CD4-positive, alpha-beta memory T cell (primary cell): Measurements from ENCODE around the gene EPS8L1. TPM values are rescaled to one million over a fixed set of nuclear protein-coding genes. Genes with fewer than 3 reads are reported as not detected.

Experiments used
- microRNA-seq: library from miRNA; unstranded; fragments of <30 nt; microRNA quantifications from one replicate; pipeline ENCODE4 v1.2.0, GENCODE V29; 2021; ENCODE audit warnings: borderline replicate concordance, borderline number of aligned reads, borderline microRNAs expressed, mixed read lengths
- polyA plus RNA-seq, 2 donors: library from polyadenylated mRNA; unstranded; fragments of 300-500 nt; fragmentation: Illumina TruSeq; gene quantifications; one replicate each; pipeline ENCODE4 v1.2.3, GENCODE V29; 2021
- total RNA-seq, 2 experiments: library from RNA; stranded (reverse); gene quantifications; one replicate each; pipeline ENCODE4 v1.2.3, GENCODE V29; 2021

EPS8L1 gene
- total and polyA plus RNA-seq, 4 experiments from 2014 or later: 0.45 to 2.2 (median 1.1) TPM

Small RNAs within 50 kb of the gene (microRNA-seq; reads per million reads assigned to microRNA genes)
- not detected for gene MIR7975

Other genes starting within 250 kb of the EPS8L1 start
- gene KIR2DS4, start 243.2 kb upstream of the EPS8L1 start, total RNA-seq: not detected
- under 1 TPM in 1 of 2 donors, not detected in 1; 0.11 TPM for gene KIR2DS4, start 243.2 kb upstream of the EPS8L1 start, polyA plus RNA-seq
- gene KIR3DL2, start 225.4 kb upstream of the EPS8L1 start, total RNA-seq: under 1 TPM in 1 of 2 experiments, not detected in 1; 0.47 TPM
- gene KIR3DL2, start 225.4 kb upstream of the EPS8L1 start, polyA plus RNA-seq: 1 to 10 TPM; 1.5 to 3.1 TPM
- under 1 TPM in 1 of 2 experiments, not detected in 1; 0.29 TPM for gene FCAR, start 201.6 kb upstream of the EPS8L1 start, total RNA-seq
- gene FCAR, start 201.6 kb upstream of the EPS8L1 start, polyA plus RNA-seq: not detected
- not detected for gene NCR1, start 169.7 kb upstream of the EPS8L1 start, total RNA-seq
- gene NCR1, start 169.7 kb upstream of the EPS8L1 start, polyA plus RNA-seq: not detected
- not detected for gene NLRP7, start 128.3 kb upstream of the EPS8L1 start, total RNA-seq
- gene NLRP7, start 128.3 kb upstream of the EPS8L1 start, polyA plus RNA-seq: not detected
- gene NLRP2, start 109.5 kb upstream of the EPS8L1 start, total RNA-seq: 1 to 10 TPM; 5.9 to 9.2 TPM
- 1 to 10 TPM; 2.0 to 7.4 TPM for gene NLRP2, start 109.5 kb upstream of the EPS8L1 start, polyA plus RNA-seq
- under 1 TPM; 0.33 to 0.52 TPM for gene GP6, start 37.6 kb upstream of the EPS8L1 start, total RNA-seq
- gene GP6, start 37.6 kb upstream of the EPS8L1 start, polyA plus RNA-seq: not detected
- gene RDH13, start 12.7 kb upstream of the EPS8L1 start, total RNA-seq: 10 to 100 TPM; 23.9 to 27.4 TPM
- 10 to 100 TPM in 1 of 2 donors, 1 to 10 TPM in 1; 3.3 to 15.6 TPM for gene RDH13, start 12.7 kb upstream of the EPS8L1 start, polyA plus RNA-seq
- gene PPP1R12C, start 41.8 kb downstream of the EPS8L1 start, total RNA-seq: 100 to 1,000 TPM; 165 TPM
- gene PPP1R12C, start 41.8 kb downstream of the EPS8L1 start, polyA plus RNA-seq: 1 to 10 TPM; 1.4 to 9.5 TPM
- gene TNNT1, start 73.3 kb downstream of the EPS8L1 start, total RNA-seq: not detected
- not detected for gene TNNT1, start 73.3 kb downstream of the EPS8L1 start, polyA plus RNA-seq
- not detected for gene TNNI3, start 81.9 kb downstream of the EPS8L1 start, total RNA-seq
- not detected for gene TNNI3, start 81.9 kb downstream of the EPS8L1 start, polyA plus RNA-seq
- gene DNAAF3, start 90.7 kb downstream of the EPS8L1 start, total RNA-seq: not detected
- under 1 TPM in 1 of 2 donors, not detected in 1; 0.93 TPM for gene DNAAF3, start 90.7 kb downstream of the EPS8L1 start, polyA plus RNA-seq
- not detected for gene SYT5, start 104.4 kb downstream of the EPS8L1 start, total RNA-seq
- gene SYT5, start 104.4 kb downstream of the EPS8L1 start, polyA plus RNA-seq: under 1 TPM; 0.29 to 0.59 TPM
- gene PTPRH, start 133.6 kb downstream of the EPS8L1 start, total RNA-seq: not detected
- gene PTPRH, start 133.6 kb downstream of the EPS8L1 start, polyA plus RNA-seq: not detected
- gene TMEM86B, start 152.9 kb downstream of the EPS8L1 start, total RNA-seq: 10 to 100 TPM; 19.7 to 22.1 TPM
- 1 to 10 TPM in 1 of 2 donors, not detected in 1; 3.5 TPM for gene TMEM86B, start 152.9 kb downstream of the EPS8L1 start, polyA plus RNA-seq
- 100 to 1,000 TPM; 161 to 162 TPM for gene PPP6R1, start 183.1 kb downstream of the EPS8L1 start, total RNA-seq
- gene PPP6R1, start 183.1 kb downstream of the EPS8L1 start, polyA plus RNA-seq: 100 to 1,000 TPM in 1 of 2 donors, 10 to 100 TPM in 1; 22.9 to 107 TPM
- 10 to 100 TPM; 17.9 to 18.5 TPM for gene HSPBP1, start 204.2 kb downstream of the EPS8L1 start, total RNA-seq
- gene HSPBP1, start 204.2 kb downstream of the EPS8L1 start, polyA plus RNA-seq: 10 to 100 TPM; 35.7 to 38.7 TPM
- gene BRSK1, start 208.1 kb downstream of the EPS8L1 start, total RNA-seq: 1 to 10 TPM; 1.4 to 1.7 TPM
- not detected for gene BRSK1, start 208.1 kb downstream of the EPS8L1 start, polyA plus RNA-seq
- 1 to 10 TPM in 1 of 2 experiments, under 1 TPM in 1; 0.87 to 1.3 TPM for gene TMEM150B, start 249.5 kb downstream of the EPS8L1 start, total RNA-seq
- not detected for gene TMEM150B, start 249.5 kb downstream of the EPS8L1 start, polyA plus RNA-seq